ENCODE results near the gene PTGER1. TPM values are rescaled to one million over a fixed set of nuclear protein-coding genes. Genes with fewer than 3 reads are reported as not detected.

The PTGER1 gene
- total and polyA plus RNA-seq, 2 donors (not counting 1 experiment from before 2014, with no cell fraction given), result 2.3 to 9.7 TPM

DNA sequence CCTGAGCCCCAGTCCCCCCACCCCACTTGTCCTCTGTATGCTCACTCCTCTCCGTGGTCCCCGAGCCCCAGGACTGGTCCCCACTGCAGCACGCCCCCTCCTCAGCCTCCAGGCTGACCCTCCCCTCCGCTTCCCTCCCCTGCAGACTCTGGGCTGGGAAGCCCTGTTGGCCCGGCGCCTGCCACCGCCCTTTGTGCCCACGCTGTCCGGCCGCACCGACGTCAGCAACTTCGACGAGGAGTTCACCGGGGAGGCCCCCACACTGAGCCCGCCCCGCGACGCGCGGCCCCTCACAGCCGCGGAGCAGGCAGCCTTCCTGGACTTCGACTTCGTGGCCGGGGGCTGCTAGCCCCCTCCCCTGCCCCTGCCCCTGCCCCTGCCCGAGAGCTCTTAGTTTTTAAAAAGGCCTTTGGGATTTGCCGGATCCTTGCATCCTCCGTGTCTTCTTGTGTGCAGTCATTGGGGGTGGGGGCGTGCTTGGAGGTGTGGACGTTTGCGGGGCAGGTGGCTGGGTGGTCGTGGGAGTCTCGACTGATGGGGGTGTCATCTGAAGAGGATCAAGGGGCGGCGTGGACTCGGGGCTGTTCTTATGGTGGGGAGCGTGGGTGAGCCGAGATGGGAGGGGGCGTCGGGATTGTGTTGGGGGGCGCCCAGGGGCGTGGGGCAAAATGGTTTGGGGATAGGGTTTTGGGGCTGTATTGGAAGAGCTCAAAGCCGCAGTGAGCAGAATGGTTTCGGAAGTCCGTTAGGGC, 3.5 kb downstream of the PTGER1 start:
- TF ChIP-seq, protein P1, sequence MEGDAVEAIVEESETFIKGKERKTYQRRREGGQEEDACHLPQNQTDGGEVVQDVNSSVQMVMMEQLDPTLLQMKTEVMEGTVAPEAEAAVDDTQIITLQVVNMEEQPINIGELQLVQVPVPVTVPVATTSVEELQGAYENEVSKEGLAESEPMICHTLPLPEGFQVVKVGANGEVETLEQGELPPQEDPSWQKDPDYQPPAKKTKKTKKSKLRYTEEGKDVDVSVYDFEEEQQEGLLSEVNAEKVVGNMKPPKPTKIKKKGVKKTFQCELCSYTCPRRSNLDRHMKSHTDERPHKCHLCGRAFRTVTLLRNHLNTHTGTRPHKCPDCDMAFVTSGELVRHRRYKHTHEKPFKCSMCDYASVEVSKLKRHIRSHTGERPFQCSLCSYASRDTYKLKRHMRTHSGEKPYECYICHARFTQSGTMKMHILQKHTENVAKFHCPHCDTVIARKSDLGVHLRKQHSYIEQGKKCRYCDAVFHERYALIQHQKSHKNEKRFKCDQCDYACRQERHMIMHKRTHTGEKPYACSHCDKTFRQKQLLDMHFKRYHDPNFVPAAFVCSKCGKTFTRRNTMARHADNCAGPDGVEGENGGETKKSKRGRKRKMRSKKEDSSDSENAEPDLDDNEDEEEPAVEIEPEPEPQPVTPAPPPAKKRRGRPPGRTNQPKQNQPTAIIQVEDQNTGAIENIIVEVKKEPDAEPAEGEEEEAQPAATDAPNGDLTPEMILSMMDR (conservative IDR thresholded peaks at IDR 0.05 in 1 of 2, IDR thresholded peaks at IDR 0.05 in 1 of 2; ENCODE audit: low read depth in 1 of 2, low read length in 2 of 2), result no peak
- no peak for TF ChIP-seq EZH2 (IDR thresholded peaks at IDR 0.05; ENCODE audit: low read length, missing control alignments)
- no peaks in the 10 kb centered on the region for H3K27me3 ChIP-seq (ENCODE audit: control insufficient read depth, insufficient read depth, low read length)
- DNase-seq (ENCODE audit: low read depth in 2 of 2), result no peak
- H3K9me3 ChIP-seq (ENCODE audit: control insufficient read depth, insufficient read depth, low read depth, low read length), result no peaks in the 10 kb centered on the region
- no peak overlapping the region for H3K4me2 ChIP-seq (ENCODE audit: extremely low read depth, insufficient read depth, low read length)
- no peak overlapping the region for H3K27ac ChIP-seq (ENCODE audit: insufficient read depth, low read length)
- H3K79me2 ChIP-seq (ENCODE audit: control insufficient read depth, insufficient read depth, low read length), result no peaks in the 10 kb centered on the region
- peaks cover 9% of the 10 kb centered on the region for H3K4me1 ChIP-seq (ENCODE audit: control insufficient read depth, extremely low read depth, insufficient read depth, low read length)
- H3K36me3 ChIP-seq (ENCODE audit: control insufficient read depth, insufficient read depth, low read length), result peaks cover 15% of the 10 kb centered on the region
- no peak overlapping the region for H3K4me3 ChIP-seq (replicated peaks in 1 of 4; ENCODE audit: control extremely low read depth in 1 of 4, insufficient read depth in 1 of 4, low read depth in 3 of 4, low read length in 4 of 4)
- H2AFZ ChIP-seq (ENCODE audit: low read length), result no peak overlapping the region
- no peaks in the 10 kb centered on the region for H4K20me1 ChIP-seq (ENCODE audit: control insufficient read depth, extremely low read depth, insufficient read depth, low read length)
- H3K9ac ChIP-seq (ENCODE audit: insufficient read depth, low read length), result no peak overlapping the region

DNA sequence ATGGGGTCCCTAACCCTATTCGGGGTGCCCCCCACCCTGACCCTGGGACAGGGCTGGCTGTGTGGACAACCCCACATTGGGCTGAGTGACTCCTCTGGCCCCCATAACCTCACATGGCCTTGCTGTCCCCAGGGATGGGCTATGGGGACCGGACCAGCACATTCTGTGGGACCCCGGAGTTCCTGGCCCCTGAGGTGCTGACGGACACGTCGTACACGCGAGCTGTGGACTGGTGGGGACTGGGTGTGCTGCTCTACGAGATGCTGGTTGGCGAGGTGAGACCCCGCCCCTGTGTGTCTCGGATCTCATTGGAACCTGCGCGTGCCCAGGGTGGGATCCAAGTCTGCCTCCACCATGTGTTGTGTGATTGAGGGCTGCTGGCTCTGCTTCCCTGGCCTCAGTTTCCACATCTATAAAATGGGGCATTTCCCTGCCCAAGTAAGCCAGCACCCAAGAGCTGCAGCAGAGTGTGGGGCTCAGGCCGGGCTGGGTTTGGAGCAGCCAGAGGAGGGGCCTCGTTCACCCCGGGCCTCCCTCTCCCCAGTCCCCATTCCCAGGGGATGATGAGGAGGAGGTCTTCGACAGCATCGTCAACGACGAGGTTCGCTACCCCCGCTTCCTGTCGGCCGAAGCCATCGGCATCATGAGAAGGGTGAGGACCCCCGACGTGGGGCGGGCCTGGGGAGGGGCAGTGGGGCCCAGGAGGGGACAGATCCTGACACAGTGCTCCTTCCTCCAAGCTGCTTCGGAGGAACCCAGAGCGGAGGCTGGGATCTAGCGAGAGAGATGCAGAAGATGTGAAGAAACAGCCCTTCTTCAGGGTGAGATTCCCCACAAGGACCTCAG, 4.9 kb downstream of the PTGER1 start:
- Histone ChIP-seq H3K4me1 (ENCODE audit: control insufficient read depth, extremely low read depth, insufficient read depth, low read length) (no peaks in the 10 kb centered on the region), H4K20me1 (ENCODE audit: control insufficient read depth, extremely low read depth, insufficient read depth, low read length) (no peaks in the 10 kb centered on the region), H3K27me3 (ENCODE audit: control insufficient read depth, insufficient read depth, low read length) (no peaks in the 10 kb centered on the region), H2AFZ (ENCODE audit: low read length) (no peak overlapping the region), H3K9ac (ENCODE audit: insufficient read depth, low read length) (no peak overlapping the region), H3K36me3 (ENCODE audit: control insufficient read depth, insufficient read depth, low read length) (peaks cover 15% of the 10 kb centered on the region), H3K4me2 (ENCODE audit: extremely low read depth, insufficient read depth, low read length) (no peak overlapping the region), H3K27ac (ENCODE audit: insufficient read depth, low read length) (no peak overlapping the region), H3K4me3 (replicated peaks in 1 of 4; ENCODE audit: control extremely low read depth in 1 of 4, insufficient read depth in 1 of 4, low read depth in 3 of 4, low read length in 4 of 4) (no peak overlapping the region), H3K79me2 (ENCODE audit: control insufficient read depth, insufficient read depth, low read length) (no peaks in the 10 kb centered on the region), H3K9me3 (ENCODE audit: control insufficient read depth, insufficient read depth, low read depth, low read length) (no peaks in the 10 kb centered on the region)
- no peak for DNase-seq (ENCODE audit: low read depth in 2 of 2)
- TF ChIP-seq, protein P1 (conservative IDR thresholded peaks at IDR 0.05 in 1 of 2, IDR thresholded peaks at IDR 0.05 in 1 of 2; ENCODE audit: low read depth in 1 of 2, low read length in 2 of 2), result no peak
- TF ChIP-seq EZH2 (IDR thresholded peaks at IDR 0.05; ENCODE audit: low read length, missing control alignments), result no peak

DNA sequence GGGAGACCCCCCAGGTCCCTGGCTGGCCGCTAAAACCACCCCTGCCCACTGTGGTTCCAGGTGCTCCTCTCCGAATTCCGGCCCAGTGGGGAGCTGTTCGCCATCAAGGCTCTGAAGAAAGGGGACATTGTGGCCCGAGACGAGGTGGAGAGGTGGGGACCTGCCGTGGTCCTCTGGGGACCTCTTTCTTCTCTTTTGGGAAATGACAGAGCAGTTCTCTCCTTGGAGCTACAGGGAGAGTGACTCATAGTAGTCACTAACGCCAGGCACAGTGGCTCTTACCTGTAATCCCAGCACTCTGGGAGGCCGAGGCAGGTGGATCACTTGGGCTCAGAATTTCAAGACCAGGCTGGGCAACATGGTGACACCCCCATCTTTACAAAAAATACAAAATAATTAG, 7.3 kb downstream of the PTGER1 start:
- no peak overlapping the region for H2AFZ ChIP-seq (ENCODE audit: low read length)
- peaks cover 17% of the 10 kb centered on the region for H3K36me3 ChIP-seq (ENCODE audit: control insufficient read depth, insufficient read depth, low read length)
- H3K4me2 ChIP-seq (ENCODE audit: extremely low read depth, insufficient read depth, low read length), result no peak overlapping the region
- no peak overlapping the region for H3K27ac ChIP-seq (ENCODE audit: insufficient read depth, low read length)
- no peak overlapping the region for H3K9ac ChIP-seq (ENCODE audit: insufficient read depth, low read length)
- no peaks in the 10 kb centered on the region for H3K27me3 ChIP-seq (ENCODE audit: control insufficient read depth, insufficient read depth, low read length)
- no peaks in the 10 kb centered on the region for H3K79me2 ChIP-seq (ENCODE audit: control insufficient read depth, insufficient read depth, low read length)
- TF ChIP-seq EZH2 (IDR thresholded peaks at IDR 0.05; ENCODE audit: low read length, missing control alignments), result no peak
- TF ChIP-seq, protein P1 (conservative IDR thresholded peaks at IDR 0.05 in 1 of 2, IDR thresholded peaks at IDR 0.05 in 1 of 2; ENCODE audit: low read depth in 1 of 2, low read length in 2 of 2), result no peak
- no peak overlapping the region for H3K4me3 ChIP-seq (replicated peaks in 1 of 4; ENCODE audit: control extremely low read depth in 1 of 4, insufficient read depth in 1 of 4, low read depth in 3 of 4, low read length in 4 of 4)
- no peaks in the 10 kb centered on the region for H4K20me1 ChIP-seq (ENCODE audit: control insufficient read depth, extremely low read depth, insufficient read depth, low read length)
- no peaks in the 10 kb centered on the region for H3K4me1 ChIP-seq (ENCODE audit: control insufficient read depth, extremely low read depth, insufficient read depth, low read length)
- no peak for DNase-seq (ENCODE audit: low read depth in 2 of 2)
- no peaks in the 10 kb centered on the region for H3K9me3 ChIP-seq (ENCODE audit: control insufficient read depth, insufficient read depth, low read depth, low read length)
